Mammary epithelial cell (primary cell): Measurements from ENCODE around the gene ARHGAP25.

Experiments
- CTCF ChIP-seq, 2 donors: IDR thresholded peaks in 1 of 2; conservative IDR thresholded peaks in 1 of 2; 2 replicates each; pipeline ENCODE4 v1.5.1; 2011 to 2012; ENCODE audit warnings: inconsistent platforms in 2 of 2, low read length in 2 of 2, mild to moderate bottlenecking in 2 of 2, control low read depth in 1 of 2, low read depth in 1 of 2; ENCODE audit not compliant: insufficient read depth in 1 of 2; ENCODE audit errors: extremely low read depth in 1 of 2
- EZH2 ChIP-seq: IDR thresholded peaks from 2 replicates; pipeline ENCODE4 v1.6.1; 2012; ENCODE audit warnings: low read length, inconsistent platforms, borderline replicate concordance

GRCh38 chr2:68798569-68798968 lies 64.0 kb downstream of the ARHGAP25 start:
- TF ChIP-seq EZH2 (no peak), CTCF (conservative IDR thresholded peaks at IDR 0.05 in 1 of 2, IDR thresholded peaks at IDR 0.05 in 1 of 2; ENCODE audit: extremely low read depth in 1 of 2, insufficient read depth in 1 of 2, low read depth in 1 of 2, low read length in 2 of 2) (no peak)
